Thyroid gland (tissue), 4 donors: Measurements from ENCODE around the gene CAMK1D. TPM values are rescaled to one million over a fixed set of nuclear protein-coding genes. Genes with fewer than 3 reads are reported as not detected.

ENCODE experiments used
- DNase-seq, 2 donors: peaks; one replicate each; pipeline ENCODE4 v3.0.0-alpha.2; 2019
- H3K27ac ChIP-seq, 3 donors: fragments of 200-600 bp; sonication (generic); 1 replicate in 2 of 3; 2 replicates in 1 of 3; pipeline ENCODE4 v1.5.1; 2016 to 2019; ENCODE audit warnings: mild to moderate bottlenecking in 1 of 3, moderate library complexity in 1 of 3
- H3K27me3 ChIP-seq: fragments of 200-600 bp; sonication (generic); one replicate; pipeline ENCODE4 v1.5.1; 2019
- H3K36me3 ChIP-seq, 2 donors: fragments of 200-600 bp; sonication (generic); one replicate each; pipeline ENCODE4 v1.5.1; 2016 to 2019
- H3K4me1 ChIP-seq, 2 donors: fragments of 200-600 bp; sonication (generic); one replicate each; pipeline ENCODE4 v1.5.1; 2017 to 2019
- H3K4me3 ChIP-seq, 3 donors: fragments of 200-600 bp; sonication (generic); replicated peaks in 1 of 3; 1 replicate in 2 of 3; 2 replicates in 1 of 3; pipeline ENCODE4 v1.5.1; 2016; ENCODE audit warnings: mild to moderate bottlenecking in 1 of 3
- H3K9me3 ChIP-seq: fragments of 200-600 bp; sonication (generic); one replicate; pipeline ENCODE4 v1.5.1; 2017
- POLR2A ChIP-seq, 2 donors: fragments of 450-650 bp; IDR thresholded peaks; one replicate each; pipeline ENCODE4 v1.6.1; 2017; ENCODE audit warnings: antibody characterized with exemption in 2 of 2, mild to moderate bottlenecking in 2 of 2, moderate library complexity in 1 of 2
- WGBS, 2 donors: methylation state at CpG; one replicate each; pipeline ENCODE4 v1.1.5; 2017; 5-methylcytosine and 5-hydroxymethylcytosine counted together
- intact Hi-C: fragments of 100-400 bp; cut with DNase I; formaldehyde crosslinking; loops from one replicate; pipeline ENCODE4 v1.15.1; 2023
- total RNA-seq, 4 donors: library from RNA; depleted of rRNA; stranded (reverse); fragments of >200 nt; gene quantifications; one replicate each; pipeline ENCODE4 v1.2.3, GENCODE V29; 2016
- TF ChIP-seq, protein P1 (sequence below), 6 experiments: fragments of 200-600 bp in 3 of 6; fragments of 450-650 bp in 3 of 6; sonication (generic) in 3 of 6; IDR thresholded peaks; one replicate each; pipeline ENCODE4 v1.5.1; 2016 to 2019; ENCODE audit warnings: antibody characterized with exemption in 6 of 6, mild to moderate bottlenecking in 2 of 6, inconsistent platforms in 1 of 6, moderate library complexity in 1 of 6

CAMK1D gene
- total RNA-seq, 4 donors from 2014 or later = 12.2 to 29.6 (median 17.4) TPM

DNA sequence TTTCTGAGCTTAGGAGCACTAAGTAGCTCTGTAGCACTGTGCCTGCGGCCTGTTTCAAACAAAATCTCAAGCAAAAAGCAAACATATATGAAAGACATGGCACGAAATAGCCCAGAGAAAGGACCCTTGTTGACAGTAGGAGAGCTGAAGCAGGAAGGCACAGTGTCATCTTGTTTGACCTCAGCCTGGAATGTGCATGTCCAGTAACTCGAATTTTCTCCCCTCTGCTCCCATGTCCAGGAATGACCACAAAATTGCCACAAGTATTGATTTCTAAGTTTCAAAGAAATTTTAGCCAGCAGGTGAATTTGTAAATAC is 351.2 kb downstream of the CAMK1D start:
- H3K4me1 ChIP-seq = peaks cover 3 to 28% of the 10 kb centered on the region in 2 donors
- H3K27me3 ChIP-seq = no peaks in the 10 kb centered on the region
- no peaks in the 10 kb centered on the region for H3K36me3 ChIP-seq
- H3K9me3 ChIP-seq = no peaks in the 10 kb centered on the region
- DNase-seq = no peak
- peak overlapping the region in 1 of 3 donors; percentile 17 for H3K27ac ChIP-seq
- intact Hi-C loops = loop anchor here (10.0 kb wide), 1 partner anchor 204 kb away; no protein-coding TSS in a partner anchor
- H3K4me3 ChIP-seq = no peak overlapping the region
- 90 to 95% methylated on average over 3 of the region's 3 CpGs for WGBS, 2 donors
- no peak for TF ChIP-seq POLR2A (IDR thresholded peaks at IDR 0.05)
- TF ChIP-seq, protein P1, sequence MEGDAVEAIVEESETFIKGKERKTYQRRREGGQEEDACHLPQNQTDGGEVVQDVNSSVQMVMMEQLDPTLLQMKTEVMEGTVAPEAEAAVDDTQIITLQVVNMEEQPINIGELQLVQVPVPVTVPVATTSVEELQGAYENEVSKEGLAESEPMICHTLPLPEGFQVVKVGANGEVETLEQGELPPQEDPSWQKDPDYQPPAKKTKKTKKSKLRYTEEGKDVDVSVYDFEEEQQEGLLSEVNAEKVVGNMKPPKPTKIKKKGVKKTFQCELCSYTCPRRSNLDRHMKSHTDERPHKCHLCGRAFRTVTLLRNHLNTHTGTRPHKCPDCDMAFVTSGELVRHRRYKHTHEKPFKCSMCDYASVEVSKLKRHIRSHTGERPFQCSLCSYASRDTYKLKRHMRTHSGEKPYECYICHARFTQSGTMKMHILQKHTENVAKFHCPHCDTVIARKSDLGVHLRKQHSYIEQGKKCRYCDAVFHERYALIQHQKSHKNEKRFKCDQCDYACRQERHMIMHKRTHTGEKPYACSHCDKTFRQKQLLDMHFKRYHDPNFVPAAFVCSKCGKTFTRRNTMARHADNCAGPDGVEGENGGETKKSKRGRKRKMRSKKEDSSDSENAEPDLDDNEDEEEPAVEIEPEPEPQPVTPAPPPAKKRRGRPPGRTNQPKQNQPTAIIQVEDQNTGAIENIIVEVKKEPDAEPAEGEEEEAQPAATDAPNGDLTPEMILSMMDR (IDR thresholded peaks at IDR 0.05) = no peak

DNA sequence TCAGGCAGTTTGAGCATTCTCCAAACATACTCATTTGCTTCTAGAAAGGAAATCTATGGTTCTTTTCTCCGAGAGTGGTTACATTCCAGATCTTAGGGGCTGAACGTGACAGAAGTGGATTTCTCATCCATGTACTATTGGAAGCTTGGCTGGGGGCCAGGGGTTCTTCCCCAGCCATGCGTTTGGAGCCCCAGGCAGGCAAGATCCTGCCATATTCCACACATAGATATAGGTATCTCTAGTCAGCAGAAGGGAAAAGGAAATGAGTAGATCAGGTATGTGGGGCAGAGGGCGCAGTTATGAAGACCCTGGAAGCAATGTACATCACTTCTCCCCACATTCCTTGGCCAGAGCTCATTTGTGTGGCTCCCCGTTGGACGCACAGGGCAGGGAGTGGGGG is 352.3 kb downstream of the CAMK1D start:
- intact Hi-C loops = loop anchor here (10.0 kb wide), 1 partner anchor 203 kb away; no protein-coding TSS in a partner anchor
- no peaks in the 10 kb centered on the region for H3K27me3 ChIP-seq
- peak; percentile 40 to 52 for DNase-seq
- TF ChIP-seq, protein P1 (IDR thresholded peaks at IDR 0.05) = no peak
- TF ChIP-seq POLR2A (IDR thresholded peaks at IDR 0.05) = no peak
- no peak overlapping the region for H3K27ac ChIP-seq
- no peaks in the 10 kb centered on the region for H3K9me3 ChIP-seq
- no peaks in the 10 kb centered on the region for H3K36me3 ChIP-seq
- H3K4me1 ChIP-seq = peaks cover 4 to 31% of the 10 kb centered on the region in 2 donors
- no peak overlapping the region for H3K4me3 ChIP-seq
- WGBS, 2 donors = 53% methylated on average over 6 of the region's 6 CpGs

DNA sequence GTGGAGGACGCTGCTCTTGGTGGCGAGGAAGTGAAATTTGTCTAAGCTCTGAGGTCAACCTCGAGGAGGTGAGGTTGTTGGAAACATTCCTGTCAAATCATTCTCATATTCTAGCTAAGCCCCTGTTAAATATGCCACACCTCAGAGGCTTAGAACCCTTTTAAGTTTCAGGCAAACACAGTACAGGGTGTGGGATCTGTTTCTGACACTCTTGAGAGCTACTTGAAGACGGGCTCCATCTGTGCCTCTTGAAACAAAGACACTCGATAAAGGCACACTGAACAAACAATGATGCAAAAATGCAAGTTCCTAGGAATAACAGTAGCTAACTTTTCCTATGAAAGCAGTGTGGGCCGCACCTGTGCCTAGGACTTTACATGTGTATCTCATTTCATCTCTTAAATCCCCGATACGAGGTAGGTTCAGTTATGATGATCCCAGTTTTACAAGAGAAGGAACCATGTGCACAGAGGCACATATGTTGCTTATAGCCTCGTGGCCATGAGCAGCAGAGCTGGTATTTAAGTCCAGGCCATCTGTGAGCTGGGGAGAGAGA is 352.9 kb downstream of the CAMK1D start:
- no peak overlapping the region for H3K27ac ChIP-seq
- TF ChIP-seq, protein P1 (IDR thresholded peaks at IDR 0.05) = no peak
- no peak for TF ChIP-seq POLR2A (IDR thresholded peaks at IDR 0.05)
- WGBS, 2 donors = 76 to 81% methylated on average over 9 of the region's 9 CpGs
- H3K27me3 ChIP-seq = no peaks in the 10 kb centered on the region
- intact Hi-C loops = loop anchor here (10.0 kb wide), 1 partner anchor 203 kb away; no protein-coding TSS in a partner anchor
- H3K36me3 ChIP-seq = no peaks in the 10 kb centered on the region
- no peak for DNase-seq
- no peaks in the 10 kb centered on the region for H3K9me3 ChIP-seq
- peaks cover 10 to 37% of the 10 kb centered on the region in 2 donors for H3K4me1 ChIP-seq
- no peak overlapping the region for H3K4me3 ChIP-seq

DNA sequence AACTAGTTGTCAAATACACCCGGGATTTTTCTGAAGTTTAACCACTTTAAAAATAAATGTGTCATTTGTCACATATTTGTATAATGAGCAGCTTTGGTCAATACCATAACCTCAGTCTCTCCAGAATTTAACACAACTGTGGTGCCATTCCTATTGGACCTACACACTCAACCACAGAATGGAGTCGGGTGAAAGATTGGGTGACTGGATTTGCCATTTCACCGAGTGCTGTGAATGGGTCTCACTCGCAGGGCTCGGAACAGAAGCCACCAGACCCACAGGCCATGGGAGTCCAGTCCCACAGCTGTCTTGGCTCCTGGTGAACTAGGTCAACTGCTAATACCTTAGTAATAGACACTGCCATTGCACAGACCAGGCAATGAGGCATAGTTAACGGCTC is 353.8 kb downstream of the CAMK1D start:
- Histone ChIP-seq H3K4me3 (no peak overlapping the region), H3K9me3 (no peaks in the 10 kb centered on the region), H3K27ac (no peak overlapping the region), H3K27me3 (no peaks in the 10 kb centered on the region), H3K4me1 (peaks cover 19 to 45% of the 10 kb centered on the region in 2 donors), H3K36me3 (no peaks in the 10 kb centered on the region)
- no peak for DNase-seq
- intact Hi-C loops = loop anchor here (10.0 kb wide), 1 partner anchor 202 kb away; no protein-coding TSS in a partner anchor
- TF ChIP-seq POLR2A (IDR thresholded peaks at IDR 0.05) = no peak
- TF ChIP-seq, protein P1 (IDR thresholded peaks at IDR 0.05) = no peak
- WGBS, 2 donors = 89 to 98% methylated on average over 6 of the region's 6 CpGs

DNA sequence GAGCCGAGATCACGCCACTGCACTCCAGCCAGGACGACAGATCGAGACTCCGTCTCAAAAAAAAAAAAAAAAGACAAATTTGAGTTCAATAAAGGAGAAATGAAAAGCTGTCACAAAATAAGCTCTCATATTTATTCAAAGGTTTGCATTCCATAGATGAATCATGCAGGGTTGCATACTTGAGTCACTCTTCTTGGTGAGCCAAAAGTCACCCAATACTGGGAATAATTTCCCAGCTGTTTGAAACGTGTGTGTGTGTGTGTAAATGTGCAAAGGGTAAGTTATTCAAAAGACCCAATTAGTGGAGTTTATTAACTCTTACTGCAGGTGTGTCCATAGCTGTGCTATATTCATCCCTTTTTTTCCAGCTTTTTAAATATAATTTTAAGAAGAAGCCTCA is 354.5 kb downstream of the CAMK1D start:
- Histone ChIP-seq H3K27ac (no peak overlapping the region), H3K4me3 (no peak overlapping the region), H3K4me1 (peaks cover 20 to 50% of the 10 kb centered on the region in 2 donors), H3K27me3 (no peaks in the 10 kb centered on the region), H3K36me3 (no peaks in the 10 kb centered on the region), H3K9me3 (no peaks in the 10 kb centered on the region)
- DNase-seq = no peak
- WGBS, 2 donors = 78 to 87% methylated on average over 6 of the region's 6 CpGs
- intact Hi-C loops = loop anchor here (10.0 kb wide), 1 partner anchor 201 kb away; no protein-coding TSS in a partner anchor
- TF ChIP-seq, protein P1 (IDR thresholded peaks at IDR 0.05) = no peak
- TF ChIP-seq POLR2A (IDR thresholded peaks at IDR 0.05) = no peak
